ENCODE measurements around the gene CACNA1E.

Gene CACNA1E

DNA sequence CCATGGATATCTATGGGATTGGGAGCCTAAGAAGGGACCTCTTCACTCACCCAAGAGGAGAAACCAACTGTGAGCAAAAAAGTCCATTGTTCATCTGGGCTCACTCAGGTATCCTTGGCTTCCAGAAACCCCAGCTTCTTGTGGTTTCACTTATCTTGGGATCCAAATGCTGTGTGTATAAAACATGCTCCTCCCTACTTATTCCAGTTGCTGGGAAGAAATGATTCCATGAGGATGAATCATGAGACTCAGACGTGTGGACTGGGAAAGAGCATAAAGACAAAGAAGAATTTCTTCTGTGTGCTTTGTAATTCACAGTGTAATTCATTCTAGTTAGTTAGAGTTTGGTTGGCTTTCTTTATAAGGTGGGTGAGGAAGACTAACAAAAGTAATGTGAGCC, 294.5 kb downstream of the CACNA1E start:
- DNase-seq: no peak

DNA sequence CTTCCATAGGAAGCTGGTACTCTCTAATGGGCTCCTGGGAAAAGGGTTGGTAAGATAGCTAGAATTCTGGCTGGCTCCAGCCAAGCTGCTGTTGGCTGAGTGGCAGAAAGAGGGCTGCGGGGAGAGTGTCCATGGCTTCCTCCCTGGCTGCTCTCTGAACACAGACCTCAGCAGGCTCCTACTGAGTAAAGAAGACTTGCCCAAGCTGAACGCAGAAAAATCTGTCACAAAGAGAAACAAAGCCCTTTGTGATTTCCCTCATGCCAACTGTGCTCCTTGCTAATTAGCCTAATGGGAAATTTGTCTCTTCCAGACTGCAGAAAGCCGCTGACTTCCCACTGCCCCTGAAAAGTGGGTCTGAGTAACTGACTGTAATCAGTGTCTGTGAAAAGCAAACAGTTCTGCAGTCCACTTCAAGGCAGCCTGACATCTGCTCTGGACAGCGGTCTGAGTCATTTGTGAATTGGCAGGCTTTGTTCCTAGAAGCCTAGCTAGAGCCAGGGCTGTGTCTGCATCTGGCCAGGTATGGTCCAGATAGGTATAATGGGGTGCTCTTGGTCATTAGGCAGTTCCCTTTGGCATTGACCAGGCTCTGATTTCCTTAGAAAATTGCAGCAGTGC, 295.4 kb downstream of the CACNA1E start:
- DNase-seq: no peak

DNA sequence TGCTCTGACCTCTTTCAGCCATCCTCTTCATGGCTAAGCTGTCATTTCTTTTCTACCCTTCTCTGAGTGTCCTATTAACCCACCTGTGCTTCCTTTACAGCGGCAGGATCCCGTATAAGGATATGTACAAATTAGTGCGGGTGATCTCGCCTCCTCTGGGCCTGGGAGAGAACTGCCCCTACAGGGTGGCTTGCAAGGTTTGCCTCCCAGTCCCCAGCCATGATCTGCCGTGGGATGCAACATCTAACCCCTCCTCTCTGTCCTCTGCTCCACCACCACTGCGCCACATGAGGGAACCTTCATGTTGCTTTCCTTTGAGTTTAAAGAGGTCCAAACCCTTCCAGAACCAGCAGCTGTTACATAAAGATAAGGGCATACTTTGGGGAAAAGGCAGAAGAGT, 296.0 kb downstream of the CACNA1E start:
- no peak for DNase-seq

DNA sequence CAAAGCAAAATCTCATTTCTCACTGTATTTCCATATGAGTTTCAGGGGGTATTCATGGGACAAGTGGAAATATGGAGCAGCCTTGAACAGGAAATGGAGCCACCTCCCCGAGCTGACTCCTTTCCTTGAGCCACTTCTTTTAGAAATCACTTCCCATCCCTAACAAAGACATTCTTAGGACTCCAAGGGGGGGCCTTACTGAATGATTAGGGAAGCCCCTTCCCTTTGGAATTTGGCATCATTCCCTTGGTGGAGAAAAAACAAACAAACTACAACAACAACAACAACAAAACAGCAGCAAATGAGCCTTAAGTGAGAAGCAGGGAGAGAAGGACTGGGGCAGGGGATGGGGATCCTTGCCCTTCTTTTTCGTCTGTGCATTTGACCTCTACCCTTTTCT, 299.9 kb downstream of the CACNA1E start:
- DNase-seq: no peak

DNA sequence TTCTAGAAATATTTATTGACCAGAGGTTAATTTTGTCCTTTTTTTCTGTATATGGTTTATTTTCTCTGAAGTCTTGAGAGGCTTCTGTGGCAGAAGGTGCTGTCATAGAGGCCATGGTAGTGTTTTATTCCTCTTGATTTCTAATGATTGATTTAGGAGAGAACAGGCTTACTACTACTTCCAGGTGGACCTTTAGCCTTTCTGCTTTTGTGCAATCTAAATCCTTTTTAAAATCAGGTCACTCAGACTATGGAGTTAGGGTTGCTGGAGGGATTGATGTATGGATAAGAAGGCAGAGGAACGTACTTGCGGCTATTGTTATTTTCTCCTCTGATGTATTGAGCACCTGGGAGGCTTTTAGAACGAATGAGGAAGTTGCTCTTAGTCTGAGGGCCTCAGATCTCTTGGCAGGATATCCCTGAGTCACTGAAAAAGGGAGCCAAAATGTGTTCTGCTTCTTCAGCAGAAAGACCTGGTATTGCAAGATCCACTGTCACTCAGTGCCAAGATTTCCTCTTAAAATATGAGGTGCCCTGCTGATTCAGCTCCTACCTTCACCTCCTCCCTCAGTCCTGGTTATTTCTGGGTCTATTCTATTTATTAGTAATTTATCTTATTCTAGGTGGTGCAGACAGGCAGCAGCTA, 300.8 kb downstream of the CACNA1E start:
- DNase-seq: no peak

DNA sequence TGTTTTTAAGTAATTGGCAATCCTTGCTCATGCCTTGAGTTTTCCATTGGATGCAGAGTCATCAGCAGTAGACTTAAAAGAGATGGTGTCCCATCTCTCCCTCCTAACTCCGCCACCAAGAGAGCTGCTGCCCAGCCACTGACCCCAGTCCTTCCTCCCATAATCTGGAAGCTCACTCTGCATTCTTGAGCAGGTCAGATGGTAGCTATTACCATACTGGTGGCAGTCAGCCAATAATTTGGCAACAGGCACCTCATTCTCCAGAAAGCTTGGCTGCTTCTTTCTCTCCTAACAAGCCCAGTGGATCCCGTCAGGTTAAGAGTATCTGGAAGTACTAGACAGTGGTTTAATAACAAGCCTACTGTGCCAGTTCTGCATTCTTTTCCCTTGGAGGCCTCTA, 306.1 kb downstream of the CACNA1E start:
- no peak for DNase-seq

DNA sequence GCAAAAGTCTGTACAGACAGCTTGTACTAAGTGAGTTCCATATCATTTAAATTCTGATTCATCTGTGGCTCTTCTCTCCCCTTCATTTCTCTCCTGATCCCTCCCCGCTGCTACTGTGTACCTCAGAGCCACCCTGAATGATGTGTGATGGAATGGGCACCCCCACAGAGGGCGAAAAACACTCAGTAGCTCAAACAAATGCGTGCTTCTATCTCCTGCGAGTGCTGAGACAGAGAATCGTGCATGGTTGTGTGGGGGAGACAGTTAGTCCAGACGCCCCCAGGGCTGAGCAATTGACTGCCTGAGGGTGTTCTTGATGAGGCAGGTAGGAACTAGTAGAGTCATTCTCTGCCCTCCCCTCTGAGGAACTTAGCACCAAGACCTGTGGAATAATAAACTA, 308.4 kb downstream of the CACNA1E start:
- no peak for DNase-seq

DNA sequence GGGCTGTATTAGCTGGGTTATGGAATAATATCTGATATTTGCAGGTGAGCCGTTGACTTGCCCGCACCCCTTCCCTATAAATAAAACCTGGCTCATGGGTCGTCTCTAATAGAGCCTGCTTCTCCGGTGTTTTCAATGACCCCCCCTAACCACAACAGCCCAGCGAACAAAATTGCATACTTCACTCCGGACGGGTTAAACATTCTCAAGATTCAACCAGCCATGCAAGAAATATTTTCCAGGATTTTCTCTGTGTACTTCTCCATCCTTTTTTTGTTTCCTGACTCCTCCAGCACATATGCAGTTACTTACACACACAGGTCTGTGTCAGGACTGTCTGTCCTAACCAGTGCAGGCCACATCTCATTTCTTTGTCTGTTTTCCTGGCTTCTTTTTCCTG, 310.5 kb downstream of the CACNA1E start:
- no peak for DNase-seq

DNA sequence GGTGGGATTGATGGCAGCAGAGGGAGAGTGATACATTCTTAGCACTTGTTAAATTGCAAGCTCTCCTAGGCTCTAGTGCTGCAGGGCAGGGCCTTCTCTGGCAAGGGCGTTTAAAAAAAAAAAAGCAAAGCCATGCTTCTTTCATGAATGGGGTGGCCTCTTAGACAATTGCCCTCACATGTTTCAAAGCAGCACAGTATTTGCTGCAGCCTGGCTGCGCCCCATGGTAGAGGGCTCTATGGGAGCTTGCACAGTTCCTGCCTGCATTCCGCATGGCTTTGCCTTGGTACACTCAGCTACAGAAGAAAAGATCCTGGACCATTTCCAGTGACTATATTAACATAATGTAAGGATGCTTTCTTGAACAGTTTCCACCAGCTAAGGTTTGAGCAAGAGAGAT, 311.0 kb downstream of the CACNA1E start:
- no peak for DNase-seq

DNA sequence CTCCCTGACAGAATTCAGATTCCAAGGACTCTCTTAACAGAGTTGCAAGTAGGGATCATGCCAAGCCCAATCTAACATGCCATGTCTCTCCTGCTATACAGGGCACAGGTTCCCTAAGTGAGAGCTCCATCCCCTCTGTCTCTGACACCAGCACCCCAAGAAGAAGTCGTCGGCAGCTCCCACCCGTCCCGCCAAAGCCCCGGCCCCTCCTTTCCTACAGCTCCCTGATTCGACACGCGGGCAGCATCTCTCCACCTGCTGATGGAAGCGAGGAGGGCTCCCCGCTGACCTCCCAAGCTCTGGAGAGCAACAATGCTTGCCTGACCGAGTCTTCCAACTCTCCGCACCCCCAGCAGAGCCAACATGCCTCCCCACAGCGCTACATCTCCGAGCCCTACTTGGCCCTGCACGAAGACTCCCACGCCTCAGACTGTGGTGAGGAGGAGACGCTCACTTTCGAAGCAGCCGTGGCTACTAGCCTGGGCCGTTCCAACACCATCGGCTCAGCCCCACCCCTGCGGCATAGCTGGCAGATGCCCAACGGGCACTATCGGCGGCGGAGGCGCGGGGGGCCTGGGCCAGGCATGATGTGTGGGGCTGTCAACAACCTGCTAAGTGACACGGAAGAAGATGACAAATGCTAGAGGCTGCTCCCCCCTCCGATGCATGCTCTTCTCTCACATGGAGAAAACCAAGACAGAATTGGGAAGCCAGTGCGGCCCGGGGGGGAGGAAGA, 315.0 kb downstream of the CACNA1E start:
- no peak for DNase-seq

DNA sequence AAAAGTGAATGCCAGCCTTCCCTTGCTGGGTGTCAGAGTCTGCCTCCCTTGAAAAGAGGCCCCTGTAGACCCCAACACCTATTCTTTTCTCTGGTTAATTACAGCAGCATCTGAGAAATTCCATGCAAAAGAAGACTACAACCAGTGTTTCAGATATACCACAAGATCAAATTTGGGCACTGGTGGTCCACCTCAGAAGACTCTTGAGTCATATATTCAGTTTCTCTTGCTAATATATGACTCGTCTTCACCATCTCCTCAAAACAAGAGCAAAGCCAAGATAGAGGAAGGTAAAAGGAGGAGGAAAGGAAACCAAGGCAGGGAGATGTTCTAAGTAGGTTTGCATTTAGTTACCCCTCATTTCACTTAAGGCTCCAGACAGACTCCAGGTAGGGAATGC, 318.3 kb downstream of the CACNA1E start:
- DNase-seq: no peak

DNA sequence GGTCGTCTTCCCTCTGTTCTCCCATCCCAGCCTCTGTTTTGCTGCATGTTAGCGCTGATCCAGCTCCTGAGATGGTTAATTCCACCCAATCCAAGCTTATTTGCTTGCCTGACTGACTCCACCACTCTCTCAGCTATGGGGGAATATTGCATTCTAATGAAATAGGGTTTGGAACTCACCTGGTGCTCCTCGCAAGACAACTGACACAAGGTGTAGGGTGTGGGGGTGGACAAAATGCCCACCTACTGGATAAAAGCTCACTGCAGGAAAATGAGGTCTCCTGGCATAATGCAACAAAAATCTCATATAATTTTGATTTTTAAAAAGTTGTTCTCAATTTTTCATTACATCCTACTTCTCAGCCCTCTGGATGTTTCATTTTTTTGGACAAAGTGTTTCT, 319.1 kb downstream of the CACNA1E start:
- no peak for DNase-seq

DNA sequence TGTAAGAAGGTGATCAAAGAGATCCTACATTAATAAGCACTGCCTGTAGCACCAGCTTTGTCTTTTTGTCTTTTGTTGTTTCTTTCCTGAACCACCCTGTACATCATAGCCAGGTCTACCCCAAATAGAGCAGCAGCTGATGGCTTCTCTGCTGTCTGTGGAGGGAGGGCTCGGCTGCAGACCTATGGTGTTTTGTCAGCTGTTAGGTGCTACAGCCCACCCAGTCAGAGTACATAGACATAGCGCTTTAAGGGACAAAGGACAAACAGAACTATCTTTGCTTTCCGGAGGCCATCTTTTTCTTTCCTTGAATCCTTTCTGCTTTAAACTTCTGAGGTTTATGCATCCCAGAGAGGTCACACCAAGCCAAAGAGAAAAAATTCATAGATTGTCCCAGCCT, 320.1 kb downstream of the CACNA1E start:
- no peak for DNase-seq

DNA sequence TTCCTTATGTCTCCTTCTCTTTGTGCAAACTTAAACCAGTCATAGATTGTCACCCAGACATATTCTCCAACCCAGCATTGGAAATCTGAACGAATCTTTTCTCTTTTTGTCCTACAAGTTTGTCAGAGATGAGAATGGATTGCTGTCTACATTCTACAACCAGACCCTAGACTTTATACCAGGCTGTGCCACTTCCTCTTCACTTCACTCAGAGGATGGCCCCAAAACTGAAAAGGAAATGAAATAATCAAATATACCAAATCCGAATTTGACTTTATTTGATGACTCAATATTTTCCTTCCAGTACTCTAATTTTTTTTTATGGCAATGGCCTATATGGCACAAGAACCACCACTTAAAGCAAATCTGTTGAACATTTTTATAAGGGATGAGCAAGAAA, 321.7 kb downstream of the CACNA1E start:
- DNase-seq: no peak

DNA sequence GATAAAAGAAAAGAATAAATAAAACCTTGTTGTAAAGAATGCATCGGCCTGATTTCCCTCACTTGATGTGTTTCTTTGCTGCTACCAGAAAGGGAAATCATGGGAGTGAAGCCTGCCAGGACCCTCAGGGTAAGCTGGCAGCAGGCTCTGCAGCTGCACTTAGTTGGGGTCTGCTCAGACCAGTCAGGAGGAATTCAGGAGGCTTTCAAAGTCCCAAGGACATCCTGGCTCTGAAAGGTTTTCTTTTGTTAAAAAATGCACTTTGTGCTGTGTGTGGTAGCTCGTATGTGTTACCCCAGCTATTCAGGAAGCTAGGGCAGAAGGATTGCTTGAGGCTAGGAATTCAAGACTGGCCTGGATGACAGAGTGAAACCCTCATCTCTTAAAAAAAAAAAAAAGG, 323.4 kb downstream of the CACNA1E start:
- DNase-seq: no peak

DNA sequence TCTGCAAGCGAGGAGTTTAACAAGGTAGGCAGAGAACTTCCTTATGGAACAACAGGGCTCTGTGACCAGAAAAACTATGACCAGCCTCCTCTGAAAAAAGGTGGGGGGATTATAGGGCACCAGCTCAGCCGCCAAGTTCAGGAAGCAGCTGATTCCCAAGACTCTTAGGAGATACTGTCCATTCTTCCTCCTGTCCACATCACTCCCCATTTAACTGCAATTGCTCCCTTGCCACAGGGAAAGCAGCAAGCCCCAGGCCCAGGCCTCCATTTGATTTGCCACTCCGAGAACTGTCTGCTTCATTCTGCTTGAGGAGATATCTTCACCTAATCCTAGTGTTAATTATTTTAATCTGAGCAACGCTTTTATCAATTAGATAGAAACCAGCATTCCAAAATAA, 323.9 kb downstream of the CACNA1E start:
- DNase-seq: no peak

DNA sequence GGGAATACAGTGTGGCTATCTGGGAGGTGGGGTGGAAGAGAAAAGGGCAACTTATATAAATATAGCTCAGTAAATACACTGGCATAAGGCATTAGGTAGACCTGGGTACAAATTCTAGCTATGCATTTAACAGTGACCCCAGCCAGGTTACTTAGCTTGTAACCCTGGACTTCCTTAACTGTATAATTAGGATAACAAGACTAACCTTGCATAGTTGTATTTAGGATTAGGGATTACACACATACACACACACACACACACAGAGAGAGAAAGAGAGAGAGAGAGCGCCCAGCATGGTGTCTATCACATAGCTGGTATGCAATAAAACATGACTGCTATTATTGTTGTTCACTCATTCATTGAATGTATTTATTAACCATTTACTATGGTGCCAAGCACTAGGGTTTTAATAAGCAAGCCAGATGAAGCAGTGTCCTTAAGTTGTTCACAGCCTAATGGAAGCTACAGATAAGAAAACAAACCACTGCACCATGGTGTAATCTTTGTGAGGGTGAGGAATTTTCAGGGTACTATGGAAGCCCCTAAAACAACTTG, 326.8 kb downstream of the CACNA1E start:
- no peak for DNase-seq

DNA sequence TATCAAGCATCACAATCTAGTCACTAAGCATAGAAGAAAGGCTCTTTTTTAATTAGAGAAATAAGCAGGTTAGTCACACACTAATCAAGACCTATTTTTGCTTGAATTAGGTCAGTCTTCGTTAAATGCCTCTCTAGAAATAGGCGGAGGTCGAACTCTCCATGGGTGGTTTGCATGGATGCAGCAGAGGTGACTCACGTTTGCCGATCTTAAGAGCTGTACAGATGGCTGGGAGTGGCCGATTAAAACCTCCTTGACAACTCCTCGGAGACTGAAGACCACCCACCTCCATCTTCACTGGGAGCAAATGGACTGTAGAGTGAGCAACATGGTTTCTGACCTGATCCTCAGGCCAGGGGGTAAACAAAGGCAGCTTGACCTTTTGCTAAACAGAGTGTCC, 328.9 kb downstream of the CACNA1E start:
- DNase-seq: no peak

DNA sequence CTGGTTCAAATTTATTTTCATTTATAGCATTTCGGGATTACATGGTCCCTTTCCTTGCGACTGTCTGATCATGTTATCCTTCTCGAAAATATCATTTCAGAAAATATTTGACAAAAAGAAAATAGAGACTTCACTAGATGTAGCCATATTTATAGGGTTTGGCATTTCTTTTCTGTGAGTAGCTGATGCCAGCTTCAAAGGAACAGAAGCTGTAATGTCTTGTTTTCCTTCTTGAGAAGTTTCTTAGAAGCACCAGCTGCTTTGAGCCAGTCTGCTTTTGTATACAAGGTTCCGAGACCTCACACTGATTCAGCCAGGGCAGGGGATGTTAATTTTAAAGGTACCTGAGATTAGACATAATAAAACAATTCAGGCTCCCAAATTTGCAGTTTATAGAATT, 329.9 kb downstream of the CACNA1E start:
- no peak for DNase-seq

DNA sequence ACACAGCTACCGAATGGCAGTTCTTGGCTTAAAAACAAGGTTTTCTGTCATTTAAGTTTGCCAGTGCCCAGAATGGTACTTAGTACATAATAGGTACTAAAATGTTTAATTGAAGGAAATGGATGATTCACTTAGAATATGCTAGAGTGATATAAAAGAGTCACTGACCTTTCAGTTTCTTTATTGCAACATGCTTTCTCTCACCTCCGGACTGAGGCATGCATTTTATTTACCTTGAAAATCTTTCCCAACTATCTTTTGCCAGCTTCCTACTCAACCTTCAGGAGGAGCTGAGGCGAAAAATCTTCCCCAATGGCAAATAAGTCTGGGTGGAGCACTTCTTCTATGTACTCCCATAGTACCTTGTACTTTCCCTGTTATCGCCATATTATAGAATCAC, 333.3 kb downstream of the CACNA1E start:
- no peak for DNase-seq

DNA sequence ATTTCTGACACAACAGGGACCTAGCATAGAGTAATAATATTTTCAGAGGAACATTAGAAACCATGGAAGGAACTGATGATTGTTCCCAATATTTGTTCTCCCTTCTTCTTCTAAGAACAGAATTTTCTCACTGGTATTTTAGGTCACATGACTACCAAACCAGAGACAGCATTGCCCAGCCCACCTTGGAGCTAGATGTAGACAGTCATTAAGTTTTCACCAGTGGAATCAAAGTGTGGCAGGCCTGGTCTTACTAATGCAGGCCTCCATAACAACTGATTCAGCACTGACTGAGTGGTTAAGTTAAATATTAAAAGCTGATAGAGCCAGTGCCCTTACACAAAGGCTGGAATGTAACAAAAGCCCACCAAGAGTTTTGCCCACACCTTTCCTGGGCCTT, 333.8 kb downstream of the CACNA1E start:
- DNase-seq: no peak

DNA sequence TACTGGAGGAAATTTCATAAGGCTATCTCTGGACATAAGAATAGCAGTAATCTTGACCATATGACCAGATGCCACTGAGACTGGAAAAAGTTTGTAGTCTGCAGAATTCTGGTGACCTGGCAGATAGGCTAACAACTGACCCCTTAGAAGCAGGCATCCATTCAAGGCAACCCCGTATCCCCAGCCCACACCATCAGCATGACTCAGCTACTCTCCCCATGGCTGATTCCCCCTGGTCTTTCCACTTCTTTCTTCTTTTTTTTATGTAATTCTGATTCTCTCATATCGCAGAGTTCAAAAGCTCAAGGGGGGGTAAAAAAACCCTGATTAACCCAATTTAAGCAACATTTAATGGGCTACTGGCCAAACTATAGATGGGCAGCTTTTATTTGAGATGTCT, 335.1 kb downstream of the CACNA1E start:
- no peak for DNase-seq

DNA sequence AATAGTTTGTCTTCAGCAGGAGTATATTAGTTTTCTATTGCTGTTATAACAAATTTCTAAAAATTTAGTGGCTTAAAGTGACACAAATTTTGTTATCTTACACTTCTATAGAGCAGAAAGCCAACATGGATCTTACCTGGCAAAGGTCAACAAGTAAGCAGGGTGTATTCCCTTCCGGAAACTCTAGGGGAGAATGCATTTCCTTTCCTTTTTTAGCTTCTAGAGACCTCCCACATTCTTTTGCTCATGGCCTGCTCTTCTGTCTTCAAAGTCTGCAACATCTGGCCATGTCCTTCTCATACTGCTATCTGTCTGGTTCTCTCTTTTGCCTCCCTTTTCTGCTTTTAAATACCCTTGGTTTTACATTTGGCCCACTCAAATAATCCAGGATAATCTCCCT, 335.6 kb downstream of the CACNA1E start:
- DNase-seq: no peak

DNA sequence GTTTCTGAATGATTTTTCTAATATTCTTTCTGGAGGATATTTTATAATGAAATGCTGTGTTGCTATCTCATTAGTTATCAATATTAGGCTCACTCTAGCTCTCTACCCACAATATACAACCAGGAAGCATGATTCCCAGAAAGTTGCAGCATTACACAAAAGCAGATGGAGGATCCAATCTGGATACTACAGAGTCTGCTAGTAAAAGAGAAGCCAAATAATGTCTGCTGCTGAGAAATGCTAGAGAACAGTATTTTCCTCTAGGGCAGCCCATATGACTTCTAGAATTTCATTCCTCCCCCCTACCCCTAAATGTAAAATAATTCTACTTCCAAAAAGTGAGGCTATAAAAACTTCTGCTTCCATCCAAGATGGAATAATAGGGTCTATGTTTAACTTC, 338.4 kb downstream of the CACNA1E start:
- no peak for DNase-seq

All from NCI-H446 treated with DMSO at 0.1 percent for 48 hours (cell line).